HG03097 (cell line): Measurements from ENCODE around the gene VWA8.
A peak's percentile ranks its signal among the peaks of the same experiment; 100 is the strongest.
"Not testable (repeated sequence)": the region's sequence is repeated elsewhere in the genome, so short reads cannot be mapped to it uniquely, and the experiment has no call there.

Source experiments
- ATAC-seq: cut with Tn5 transposase; IDR thresholded peaks from one replicate; pipeline ENCODE4 v1.9.1; 2021; ENCODE audit not compliant: unreplicated experiment, low FRiP score

VWA8 gene

DNA sequence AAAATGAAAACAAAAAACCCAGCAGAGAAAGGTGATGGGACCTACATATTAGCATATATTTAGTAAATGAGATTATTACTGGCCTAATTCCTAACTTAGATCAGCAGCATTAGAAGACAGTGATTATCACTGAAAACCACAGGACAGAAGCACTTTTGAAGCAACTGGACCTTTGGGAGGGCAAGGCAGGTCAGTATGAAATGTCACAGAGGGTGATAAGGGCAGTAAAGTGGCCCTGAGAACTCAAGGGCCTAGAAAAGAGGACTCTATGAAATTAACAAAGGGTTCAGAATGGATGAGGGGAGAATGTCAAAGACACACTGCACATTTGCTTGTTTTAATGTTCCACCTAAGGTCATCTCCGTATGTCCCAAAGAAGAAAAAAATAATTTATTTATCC lies 148.7 kb downstream of the VWA8 start:
- no peak for ATAC-seq

DNA sequence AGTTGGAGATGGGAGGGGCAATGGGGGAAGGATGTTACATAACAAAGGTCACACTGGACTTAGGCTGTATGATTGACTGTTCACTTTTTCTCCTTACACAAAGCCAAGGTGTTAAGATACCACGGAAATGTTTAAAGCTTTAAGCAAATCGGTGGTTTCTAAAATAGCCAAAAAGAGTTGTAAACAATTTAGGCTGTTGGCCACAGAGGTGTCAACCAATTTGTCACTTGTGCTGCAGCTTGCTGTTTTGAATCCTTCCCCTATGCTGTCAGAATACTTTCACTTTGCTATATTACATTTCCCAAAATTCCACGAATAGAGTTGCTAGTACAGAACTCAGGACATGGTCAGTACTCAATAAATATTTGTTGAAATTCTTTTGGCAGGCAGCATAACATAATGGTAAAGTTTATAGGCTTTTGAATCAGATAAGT lies 149.3 kb downstream of the VWA8 start:
- peak; percentile 48 for ATAC-seq

DNA sequence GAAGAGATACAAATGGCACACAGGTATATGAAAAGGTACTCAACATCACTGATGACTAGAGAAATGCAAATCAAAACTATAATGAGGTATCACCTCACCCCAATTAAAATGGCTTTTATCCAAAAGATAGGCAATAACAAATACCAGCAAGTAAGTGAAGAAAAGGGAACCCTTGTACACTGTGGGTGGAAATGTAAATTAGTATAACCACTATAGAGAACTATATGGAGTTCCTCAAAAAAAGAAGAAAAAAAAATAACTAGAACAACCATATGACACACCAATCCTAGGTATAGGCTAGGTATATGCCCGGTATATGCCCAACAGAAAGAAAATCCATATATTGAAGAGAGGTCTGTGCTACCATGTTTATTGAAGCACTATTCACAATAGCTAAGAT lies 150.9 kb downstream of the VWA8 start:
- no peak for ATAC-seq

DNA sequence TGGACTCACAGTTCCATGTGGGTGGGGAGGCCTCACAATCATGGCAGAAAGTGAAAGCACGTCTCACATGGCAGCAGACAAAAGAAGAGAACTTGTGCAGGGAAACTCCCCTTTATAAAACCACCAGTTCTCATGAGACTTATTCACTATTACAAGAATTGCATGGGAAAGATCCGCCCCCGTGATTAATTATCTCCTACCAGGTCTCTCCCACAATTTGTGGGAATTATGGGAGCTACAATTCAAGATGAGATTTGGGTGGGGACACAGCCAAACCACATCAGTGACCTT lies 157.5 kb downstream of the VWA8 start:
- ATAC-seq = not testable (repeated sequence)

DNA sequence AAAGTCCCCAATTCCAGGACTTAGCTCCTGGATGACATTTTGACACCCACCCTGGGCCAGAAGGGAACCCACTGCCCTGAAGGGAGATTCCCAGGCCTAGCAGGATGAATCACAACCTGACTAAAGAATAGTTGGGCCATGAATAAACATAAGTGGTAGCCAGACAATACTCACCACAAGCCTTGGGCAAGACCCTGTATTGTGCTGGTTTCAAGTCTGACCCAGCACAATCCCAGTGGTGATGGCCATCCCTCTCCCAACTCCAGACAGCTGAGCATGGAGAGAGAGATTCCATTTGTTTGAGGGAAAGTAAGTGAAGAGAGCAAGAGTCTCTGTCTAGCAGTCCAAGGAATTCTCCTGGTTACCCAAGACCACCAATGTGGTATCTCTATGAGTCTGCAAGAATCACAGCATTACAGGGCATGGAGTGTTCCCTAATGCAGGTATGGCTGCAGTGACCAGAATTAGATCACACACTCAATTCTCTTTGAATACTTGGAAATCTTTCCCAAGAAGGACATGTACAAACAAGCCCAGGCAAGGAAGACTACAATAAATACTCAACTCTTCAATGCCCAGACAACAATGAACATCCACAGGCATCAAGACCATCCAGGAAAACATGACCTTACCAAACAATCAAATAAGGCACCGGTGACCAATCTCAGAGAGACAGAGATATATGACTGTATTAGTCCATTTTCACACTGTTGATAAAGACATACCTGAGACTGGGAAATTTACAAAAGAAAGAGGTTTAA lies 158.0 kb downstream of the VWA8 start:
- no peak for ATAC-seq

DNA sequence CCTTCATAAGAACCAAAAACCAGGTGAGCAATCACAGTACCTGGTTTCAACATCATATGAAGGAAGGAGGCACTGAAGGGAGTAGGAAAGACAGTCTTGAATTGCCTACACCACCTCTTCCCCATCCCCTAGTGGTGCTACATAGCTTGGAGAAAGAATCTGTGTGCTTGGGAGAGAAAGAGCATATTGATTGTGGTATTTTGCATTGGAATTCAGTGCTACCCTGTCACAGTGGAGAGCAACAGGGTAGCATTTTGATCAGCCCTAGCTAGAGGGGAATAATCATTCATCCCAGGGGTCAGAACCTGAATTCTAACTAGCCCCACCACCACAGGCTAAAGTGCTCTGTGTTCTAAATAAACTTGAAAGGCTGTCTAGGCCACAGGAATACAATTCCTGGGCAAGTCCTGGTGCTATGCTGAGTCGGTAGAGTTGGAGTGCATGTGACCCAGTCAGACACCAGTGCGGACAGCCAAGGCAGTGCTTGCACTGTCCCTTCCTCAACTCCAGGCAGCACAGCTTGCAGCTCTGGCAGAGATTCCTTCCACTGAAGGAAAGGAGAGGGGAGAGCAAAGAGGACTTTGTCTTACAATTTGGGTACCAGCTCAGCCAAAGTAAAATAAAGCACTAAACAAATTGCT lies 158.7 kb downstream of the VWA8 start:
- ATAC-seq = no peak

DNA sequence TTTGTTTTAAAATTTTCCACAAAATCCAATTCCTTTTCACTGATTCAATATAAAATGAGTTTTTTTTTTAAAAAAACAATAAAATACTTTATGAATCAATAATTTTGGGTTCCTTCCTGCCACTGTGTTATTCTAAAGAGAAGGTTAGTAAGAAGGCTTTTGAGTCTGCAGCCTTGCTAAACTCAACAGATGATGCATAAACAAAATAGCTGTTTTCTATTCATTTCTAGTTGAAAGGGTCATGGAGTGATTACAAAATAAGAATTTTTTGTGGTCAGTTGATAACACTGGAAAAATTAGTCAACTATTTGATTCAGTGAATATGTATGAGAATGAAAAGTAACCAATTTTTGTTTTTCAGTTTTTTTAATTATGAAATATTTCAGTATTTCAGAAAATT lies 169.9 kb downstream of the VWA8 start:
- ATAC-seq = no peak

DNA sequence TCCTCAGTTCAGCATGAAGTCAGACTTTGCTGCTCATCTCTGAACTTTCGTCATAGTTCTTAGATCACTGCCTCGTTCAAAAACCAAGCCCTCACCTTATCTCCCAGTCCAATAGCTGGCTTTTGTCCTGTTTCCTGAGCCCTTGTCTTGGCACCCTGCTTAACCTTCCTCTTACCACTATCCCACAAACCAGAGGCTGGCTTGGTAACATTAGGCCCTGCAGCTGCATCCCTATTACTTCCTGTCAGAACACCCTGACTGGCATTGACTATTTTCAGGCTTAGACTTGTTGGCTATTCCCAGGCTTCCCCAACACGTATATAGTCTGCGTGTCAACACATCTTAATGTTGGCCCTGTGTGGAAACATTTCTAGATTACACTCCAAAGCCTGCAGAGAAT lies 172.4 kb downstream of the VWA8 start:
- ATAC-seq = no peak

DNA sequence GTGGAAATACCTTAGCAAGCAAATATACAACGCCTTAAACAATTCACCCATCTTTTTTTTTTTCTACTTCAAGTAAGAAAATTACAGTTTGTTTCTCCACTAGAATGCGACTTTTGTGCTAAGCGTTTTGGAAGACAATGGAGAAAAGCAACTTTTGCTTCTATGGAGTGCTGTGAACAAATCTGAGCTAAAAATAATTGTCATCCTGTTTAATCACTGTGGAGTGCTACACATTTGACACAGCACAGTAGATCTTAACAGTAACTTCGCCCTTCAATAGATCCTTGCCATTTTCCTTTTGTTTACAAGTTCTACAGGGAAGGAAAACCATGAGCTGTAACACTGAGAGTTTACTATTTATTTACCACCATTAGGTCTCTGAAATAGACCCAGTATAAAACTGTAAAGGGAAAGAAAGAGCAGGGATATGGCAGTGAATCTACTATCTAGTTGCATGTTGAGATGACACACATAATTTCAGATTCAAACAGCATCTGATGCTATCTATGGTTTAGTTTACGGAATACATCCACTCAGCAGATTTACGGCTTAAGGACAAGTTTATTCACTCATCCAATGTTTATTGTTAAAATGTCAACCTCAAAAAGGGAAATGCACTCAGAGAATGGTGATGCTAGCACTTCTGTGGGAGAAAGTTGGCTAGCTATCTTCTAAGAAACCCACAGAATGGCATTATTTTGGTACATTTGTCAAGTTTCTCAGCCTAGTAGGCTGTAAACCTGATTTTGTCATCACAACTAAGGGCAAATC lies 175.3 kb downstream of the VWA8 start:
- no peak for ATAC-seq

DNA sequence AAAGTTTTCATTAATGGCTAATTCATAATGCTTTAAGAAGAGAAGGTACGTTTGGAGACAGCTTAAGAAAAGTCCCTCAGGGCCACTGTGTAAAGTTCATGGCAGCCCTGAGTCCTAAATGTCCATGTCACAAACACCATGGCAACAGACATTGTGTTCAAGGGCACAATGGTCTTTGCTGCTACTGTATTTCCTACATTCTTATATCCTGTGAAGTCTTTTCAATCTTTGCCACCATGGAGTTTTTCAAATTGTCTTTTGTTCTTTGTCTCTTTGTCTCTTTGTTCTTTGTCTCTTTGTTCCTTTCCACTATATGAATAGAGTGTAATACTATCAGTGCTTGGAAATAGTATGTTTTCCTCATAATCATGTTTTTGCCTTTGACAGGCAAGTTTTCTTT lies 178.8 kb downstream of the VWA8 start:
- ATAC-seq = no peak

DNA sequence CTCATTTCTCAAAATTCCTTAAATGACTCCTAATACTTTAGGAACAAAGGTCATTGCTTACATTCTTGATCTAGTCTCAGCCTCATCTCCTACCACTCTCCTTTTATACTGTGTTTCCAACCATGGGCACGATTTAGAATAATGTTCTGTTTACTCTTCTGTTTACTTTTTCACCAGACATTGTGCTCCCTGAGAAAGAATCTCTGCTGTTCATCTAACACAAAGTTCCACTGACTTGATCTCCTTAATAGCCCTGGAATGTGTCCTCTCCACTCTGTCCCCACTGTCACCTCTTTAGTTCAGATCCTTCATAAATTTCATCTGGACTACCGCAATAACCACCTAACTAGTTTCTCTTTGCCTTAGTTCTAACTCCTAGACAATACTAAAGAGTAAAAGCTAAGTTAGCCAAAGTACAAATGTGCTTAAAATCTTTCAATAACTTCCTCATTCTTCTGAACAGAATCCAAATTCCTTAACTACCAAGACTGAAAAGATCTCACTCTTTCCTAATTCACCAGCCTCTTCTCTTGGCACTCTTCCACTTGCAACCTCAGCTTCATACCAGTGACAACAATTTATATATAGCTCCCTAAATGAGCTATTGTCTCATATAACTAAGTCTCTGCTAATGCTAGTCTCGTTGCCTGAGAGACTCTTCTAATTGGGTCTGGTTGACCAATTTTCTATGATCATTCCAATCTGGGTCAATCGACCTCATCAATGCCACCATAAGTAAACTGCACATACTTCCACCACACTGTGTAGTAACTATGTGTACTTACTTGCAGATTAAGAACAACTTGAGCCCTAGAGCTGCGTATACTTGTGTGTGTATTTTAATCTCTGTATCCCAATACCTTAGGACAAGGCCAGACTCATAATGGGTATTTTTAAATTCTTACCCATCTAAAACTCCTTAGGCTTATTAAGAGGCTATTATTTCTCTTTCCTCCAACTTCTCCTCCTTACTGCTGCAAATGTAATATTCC lies 179.9 kb downstream of the VWA8 start:
- ATAC-seq = no peak

DNA sequence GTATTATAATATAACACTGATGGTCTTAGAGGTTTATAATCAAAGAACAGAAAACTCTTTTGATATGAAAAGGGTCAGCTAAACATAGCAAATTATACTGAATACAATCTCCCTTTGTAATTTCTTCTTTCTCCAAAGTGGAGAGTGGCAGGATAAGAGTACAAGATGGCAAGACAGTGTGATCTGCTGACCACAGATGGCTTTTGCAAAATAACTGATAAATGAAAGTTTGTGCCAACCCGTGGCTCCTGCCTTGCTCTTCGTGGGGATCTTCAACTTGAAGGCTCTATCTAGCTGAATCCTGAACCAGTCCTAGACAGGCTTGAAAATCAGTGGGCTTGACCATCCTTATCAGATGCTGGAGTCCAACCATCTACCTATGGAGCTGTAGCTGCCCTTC lies 185.7 kb downstream of the VWA8 start:
- no peak for ATAC-seq

DNA sequence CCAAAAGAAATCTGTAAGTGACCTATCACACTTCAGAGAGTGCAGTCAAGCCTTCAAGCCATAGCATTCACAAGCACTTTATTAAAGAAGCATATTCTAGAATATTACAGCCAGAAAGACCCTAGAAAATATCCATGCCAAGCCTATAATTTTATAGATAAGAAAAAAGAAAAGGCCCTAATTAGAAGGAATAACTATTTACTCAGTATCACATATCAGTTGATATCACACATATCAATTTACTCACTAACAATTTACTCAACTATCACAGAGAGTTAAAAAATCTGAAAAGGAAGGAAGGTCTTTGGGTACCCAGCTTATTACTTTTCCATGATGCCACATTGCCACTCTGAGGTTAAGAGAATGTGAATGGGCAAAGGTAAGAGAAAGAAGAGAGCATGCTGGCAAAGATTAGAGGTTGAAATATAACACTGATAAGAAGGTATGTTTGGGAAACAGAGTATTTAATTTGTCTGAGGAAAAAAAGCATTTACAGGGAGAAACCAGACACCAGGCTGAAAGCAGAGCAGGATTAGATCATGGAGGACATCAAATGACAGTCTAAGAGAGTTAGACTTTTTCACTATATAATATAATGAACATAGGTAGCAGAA lies 186.2 kb downstream of the VWA8 start:
- no peak for ATAC-seq

DNA sequence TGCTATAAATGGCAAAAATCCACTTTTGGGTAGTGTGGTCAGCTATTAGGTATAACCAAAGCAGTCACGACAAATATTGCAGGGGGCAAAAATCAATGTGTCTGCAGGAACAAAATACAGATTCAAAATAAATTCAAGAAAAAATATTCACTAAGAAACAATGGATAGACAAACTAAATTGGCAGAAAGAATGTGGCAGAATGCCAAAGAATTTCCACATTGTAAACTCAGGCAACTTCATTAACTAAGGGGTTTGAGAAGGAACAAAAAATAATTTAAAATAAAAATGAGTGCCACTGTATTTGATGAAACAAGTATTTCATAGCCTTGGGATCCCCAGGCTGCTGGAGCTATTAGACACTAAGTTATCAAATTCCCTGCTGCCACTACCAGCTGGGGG lies 193.1 kb downstream of the VWA8 start:
- no peak for ATAC-seq

DNA sequence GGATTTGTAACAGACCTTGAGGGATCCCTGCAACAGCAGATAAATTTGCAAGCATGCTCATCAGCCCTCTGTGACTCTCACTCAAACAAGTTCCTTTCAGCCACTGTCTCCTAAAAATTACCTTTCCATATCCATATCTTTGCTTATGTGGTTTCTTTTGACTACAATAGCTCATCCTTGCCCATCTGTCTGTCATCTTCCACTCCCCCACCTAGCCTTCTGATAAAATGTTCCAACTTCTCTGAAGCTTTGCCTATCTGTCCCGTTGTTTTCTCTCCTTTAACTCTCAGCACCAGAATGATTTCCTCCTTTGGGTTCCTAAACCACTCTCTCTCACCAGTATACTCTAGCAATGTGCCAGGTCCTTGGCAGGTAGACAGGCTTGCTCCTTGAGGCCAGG lies 194.5 kb downstream of the VWA8 start:
- ATAC-seq = no peak

DNA sequence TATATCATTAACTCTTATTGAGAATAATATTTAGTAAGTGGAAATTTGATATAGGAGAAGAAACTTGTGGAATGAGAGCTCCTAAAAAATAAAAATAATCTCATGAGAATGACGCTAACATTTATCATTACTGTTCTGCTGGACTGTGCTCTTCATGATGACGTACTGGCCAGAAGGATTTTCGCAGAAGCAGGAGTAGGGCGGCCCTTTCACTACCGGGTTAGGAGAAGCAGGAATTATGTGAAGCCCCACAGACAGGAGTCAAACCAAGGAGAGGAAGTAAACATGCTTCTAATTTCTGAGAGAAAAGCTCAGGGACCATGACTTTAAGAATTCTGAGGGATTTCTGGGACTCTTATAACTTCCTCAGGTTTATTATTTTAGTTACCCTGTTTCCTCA lies 195.1 kb downstream of the VWA8 start:
- no peak for ATAC-seq

DNA sequence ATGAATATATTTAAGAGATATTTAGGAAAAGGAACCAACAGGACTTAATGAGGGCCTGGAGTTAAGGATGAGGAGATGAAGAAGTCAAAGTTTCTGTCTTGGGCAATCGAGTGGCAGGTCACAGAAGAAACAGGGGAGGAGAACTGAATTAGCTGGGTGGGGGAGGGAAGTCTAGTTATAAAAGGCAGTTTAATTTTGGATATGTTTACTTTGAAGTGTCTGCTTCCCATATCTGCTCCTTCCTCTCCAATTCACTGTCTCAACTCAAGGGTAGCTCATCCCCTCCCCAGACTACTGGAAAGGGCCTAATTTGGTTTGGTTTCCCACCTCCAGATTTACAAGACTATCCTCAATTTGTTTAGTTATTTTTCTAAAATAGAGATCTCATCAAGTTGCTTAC lies 195.9 kb downstream of the VWA8 start:
- no peak for ATAC-seq

DNA sequence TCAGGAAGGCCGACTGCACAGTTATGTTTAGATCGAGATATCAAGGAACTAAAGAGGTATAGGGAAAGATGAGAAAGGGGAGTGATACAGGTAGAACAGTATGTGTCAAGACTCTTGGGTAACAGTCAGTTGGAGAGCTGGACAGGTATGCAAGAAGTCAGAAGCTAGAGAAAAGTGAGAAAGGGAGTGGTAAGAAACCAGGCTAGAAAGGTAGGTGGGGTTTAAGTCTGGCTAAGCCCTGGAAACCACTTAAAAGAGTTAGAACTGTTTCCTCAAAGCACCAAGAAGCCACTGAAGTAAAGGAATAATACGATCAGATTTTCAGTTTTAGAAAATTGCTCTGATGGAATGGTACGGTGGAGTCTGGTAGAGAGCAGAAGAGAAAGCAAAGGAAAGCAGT lies 196.4 kb downstream of the VWA8 start:
- ATAC-seq = no peak

DNA sequence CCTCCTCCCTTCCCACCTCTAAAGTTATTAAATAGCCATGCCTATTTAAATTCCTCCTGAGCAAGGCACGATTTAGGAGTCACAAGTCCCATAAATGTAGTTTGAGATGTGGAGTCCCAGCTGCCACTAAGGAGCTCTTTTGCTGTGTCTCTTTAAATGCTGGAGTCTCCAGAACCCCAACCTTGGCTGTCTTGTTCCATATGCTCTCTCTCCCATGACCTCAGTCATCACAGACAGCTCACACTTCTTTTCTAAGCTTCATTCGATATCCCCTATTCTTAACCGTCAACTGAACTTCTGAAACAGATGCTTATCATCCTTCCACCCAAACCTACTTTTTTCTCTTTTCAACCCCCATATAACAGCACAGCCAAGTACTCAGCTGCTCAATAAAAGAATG lies 197.1 kb downstream of the VWA8 start:
- ATAC-seq = no peak

DNA sequence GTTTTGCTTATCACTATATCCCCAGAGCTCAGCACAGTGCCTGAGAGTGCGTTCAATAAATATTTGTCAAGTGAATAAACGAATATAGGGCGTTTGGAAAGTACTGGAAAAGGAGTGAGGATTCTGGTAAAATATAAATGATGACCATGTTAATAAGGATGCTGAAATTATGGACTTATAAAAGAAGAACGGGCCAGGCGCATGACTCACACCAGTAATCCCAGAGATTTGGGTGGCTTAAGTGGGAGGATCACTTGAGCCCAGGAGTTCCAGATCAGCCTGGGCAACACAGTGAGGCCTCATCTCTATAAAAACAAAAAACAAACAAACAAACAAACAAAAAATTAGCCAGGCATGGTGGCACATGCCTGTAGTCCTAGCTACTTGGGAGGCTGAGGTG lies 198.1 kb downstream of the VWA8 start:
- ATAC-seq = no peak
